ENCODE measurements around the gene DPH7.

The DPH7 gene

DNA sequence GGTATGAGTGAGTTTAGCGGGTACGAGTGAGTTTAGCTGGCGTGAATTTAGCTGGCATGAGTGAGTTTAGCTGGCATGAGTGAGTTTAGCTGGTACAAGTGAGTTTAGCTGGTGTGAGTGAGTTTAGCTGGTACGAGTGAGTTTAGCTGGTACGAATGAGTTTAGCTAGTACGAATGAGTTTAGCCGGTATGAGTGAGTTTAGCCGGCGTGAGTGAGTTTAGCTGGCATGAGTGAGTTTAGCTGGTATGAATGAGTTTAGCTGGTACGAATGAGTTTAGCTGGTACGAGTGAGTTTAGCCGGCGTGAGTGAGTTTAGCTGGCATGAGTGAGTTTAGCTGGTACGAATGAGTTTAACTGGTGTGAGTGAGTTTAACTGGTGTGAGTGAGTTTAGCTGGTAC, 69.5 kb downstream of the DPH7 start:
- TF ChIP-seq, protein P1, sequence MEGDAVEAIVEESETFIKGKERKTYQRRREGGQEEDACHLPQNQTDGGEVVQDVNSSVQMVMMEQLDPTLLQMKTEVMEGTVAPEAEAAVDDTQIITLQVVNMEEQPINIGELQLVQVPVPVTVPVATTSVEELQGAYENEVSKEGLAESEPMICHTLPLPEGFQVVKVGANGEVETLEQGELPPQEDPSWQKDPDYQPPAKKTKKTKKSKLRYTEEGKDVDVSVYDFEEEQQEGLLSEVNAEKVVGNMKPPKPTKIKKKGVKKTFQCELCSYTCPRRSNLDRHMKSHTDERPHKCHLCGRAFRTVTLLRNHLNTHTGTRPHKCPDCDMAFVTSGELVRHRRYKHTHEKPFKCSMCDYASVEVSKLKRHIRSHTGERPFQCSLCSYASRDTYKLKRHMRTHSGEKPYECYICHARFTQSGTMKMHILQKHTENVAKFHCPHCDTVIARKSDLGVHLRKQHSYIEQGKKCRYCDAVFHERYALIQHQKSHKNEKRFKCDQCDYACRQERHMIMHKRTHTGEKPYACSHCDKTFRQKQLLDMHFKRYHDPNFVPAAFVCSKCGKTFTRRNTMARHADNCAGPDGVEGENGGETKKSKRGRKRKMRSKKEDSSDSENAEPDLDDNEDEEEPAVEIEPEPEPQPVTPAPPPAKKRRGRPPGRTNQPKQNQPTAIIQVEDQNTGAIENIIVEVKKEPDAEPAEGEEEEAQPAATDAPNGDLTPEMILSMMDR (IDR thresholded peaks at IDR 0.05; ENCODE audit: low read depth, low read length), result no peak
- no peak for DNase-seq (ENCODE audit: extremely low read depth, low read depth)

DNA sequence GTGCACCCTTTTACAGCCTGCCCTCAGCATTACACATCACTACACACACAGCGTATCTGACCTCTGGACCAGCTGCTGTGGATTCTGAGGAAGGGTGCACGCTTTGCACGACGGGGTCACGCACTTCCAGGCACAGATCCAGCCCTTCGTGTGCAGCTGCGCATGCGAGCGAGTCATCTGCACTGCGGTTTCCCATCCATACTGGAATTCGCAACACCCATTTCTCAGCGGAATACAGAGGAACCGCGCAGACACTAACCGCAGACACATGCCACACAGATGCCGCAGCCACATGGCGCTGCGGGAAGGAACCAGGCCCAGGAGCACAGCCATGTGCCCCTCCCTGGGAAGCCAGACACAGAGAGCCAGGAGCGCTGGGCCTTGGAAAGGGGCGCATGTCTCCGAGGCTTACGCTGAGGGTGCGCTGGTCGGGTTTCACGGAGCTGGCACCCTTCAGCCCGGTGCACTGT, 72.0 kb downstream of the DPH7 start:
- TF ChIP-seq, protein P1 (IDR thresholded peaks at IDR 0.05; ENCODE audit: low read depth, low read length), result no peak
- DNase-seq (ENCODE audit: extremely low read depth, low read depth), result no peak

GRCh38 chr9:137506274-137506673, 72.5 kb downstream of the DPH7 start:
- DNase-seq (ENCODE audit: extremely low read depth, low read depth), result no peak
- TF ChIP-seq, protein P1 (IDR thresholded peaks at IDR 0.05; ENCODE audit: low read depth, low read length), result no peak

DNA sequence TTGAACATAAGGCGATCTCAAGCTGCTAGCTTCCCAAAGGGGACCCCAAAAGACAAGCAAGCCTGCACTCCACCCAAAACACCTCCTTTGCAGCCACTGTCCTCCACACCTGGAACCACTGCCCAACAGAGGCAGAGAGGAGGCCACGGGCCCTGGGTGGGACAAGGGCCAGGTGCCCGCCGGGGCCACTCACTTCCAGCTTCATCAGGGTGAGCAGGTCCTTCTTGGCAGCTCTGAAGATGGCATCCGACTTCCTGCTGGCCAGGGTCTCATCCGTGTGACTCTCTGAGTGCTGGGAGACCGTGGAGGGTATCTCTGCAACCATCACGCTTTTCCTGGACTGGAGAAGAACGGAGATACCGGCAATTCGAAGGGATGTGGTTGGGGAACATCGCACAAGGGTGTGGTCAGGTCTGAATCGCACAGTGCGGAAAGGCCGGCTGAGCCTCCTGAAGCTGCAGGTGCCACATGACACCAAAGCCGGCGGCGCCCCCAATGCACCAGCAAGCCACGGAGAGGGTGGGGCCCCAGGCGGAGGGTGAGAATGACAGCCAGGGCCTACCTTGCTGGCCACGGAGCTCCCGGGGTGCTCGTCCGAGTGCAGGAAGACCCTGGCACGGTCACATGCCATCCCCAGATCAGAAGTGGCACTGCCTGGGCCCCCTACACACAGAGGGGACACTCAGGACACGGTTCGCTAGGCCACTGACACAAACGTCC, 73.1 kb downstream of the DPH7 start:
- TF ChIP-seq, protein P1 (IDR thresholded peaks at IDR 0.05; ENCODE audit: low read depth, low read length), result no peak
- no peak for DNase-seq (ENCODE audit: extremely low read depth, low read depth)
